Fibroblast of skin of left biceps (primary cell): Measurements from ENCODE around the gene NECTIN4.
"Not testable (repeated sequence)": the region's sequence is repeated elsewhere in the genome, so short reads cannot be mapped to it uniquely, and the experiment has no call there.

Experiments used
- DNase-seq, 2 experiments: peaks; one replicate each; pipeline ENCODE4 v3.0.0-alpha.2; 2013; ENCODE audit warnings: low read depth in 2 of 2

The NECTIN4 gene

GRCh38 chr1:161059293-161059692, 30.1 kb downstream of the NECTIN4 start:
- DNase-seq, result no peak

- DNase-seq, result no peak
Measured at GRCh38 chr1:161054805-161055204, 34.6 kb downstream of the NECTIN4 start.

- DNase-seq, result no peak
Measured at GRCh38 chr1:161054232-161054631, 35.1 kb downstream of the NECTIN4 start.

- no peak for DNase-seq
Measured at GRCh38 chr1:161052899-161053298, 36.5 kb downstream of the NECTIN4 start.

- no peak for DNase-seq
Measured at GRCh38 chr1:161051219-161051618, 38.1 kb downstream of the NECTIN4 start.

GRCh38 chr1:161048949-161049722, 40.2 kb downstream of the NECTIN4 start:
- DNase-seq, result no peak

GRCh38 chr1:161047436-161048420, 41.6 kb downstream of the NECTIN4 start:
- no peak for DNase-seq

GRCh38 chr1:161046605-161047228, 42.6 kb downstream of the NECTIN4 start:
- no peak for DNase-seq

- DNase-seq, result peak; percentile 85 to 86
Measured at GRCh38 chr1:161045736-161046604, 43.4 kb downstream of the NECTIN4 start, which contains the start of gene USF1. Gene USF1, minus strand, starts transcription at chr1:161045977. Its CDS starts 2,702 bp downstream, at chr1:161043275.

GRCh38 chr1:161044908-161045735, 44.2 kb downstream of the NECTIN4 start:
- DNase-seq, result peak in 1 of 2 experiments; percentile 1

- DNase-seq, result no peak
Measured at GRCh38 chr1:161044535-161044907, 44.8 kb downstream of the NECTIN4 start.

GRCh38 chr1:161039546-161039945, 49.8 kb downstream of the NECTIN4 start:
- DNase-seq, result no peak

- no peak for DNase-seq
Measured at GRCh38 chr1:161039154-161039545, 50.2 kb downstream of the NECTIN4 start.

- DNase-seq, result no peak
Measured at GRCh38 chr1:161038523-161039153, 50.7 kb downstream of the NECTIN4 start, which contains the start of gene TSTD1. Gene TSTD1, minus strand, starts transcription at chr1:161038964. Its CDS starts 75 bp downstream, at chr1:161038889.

GRCh38 chr1:161037661-161038522, 51.5 kb downstream of the NECTIN4 start:
- no peak for DNase-seq

- no peak for DNase-seq
Measured at GRCh38 chr1:161033751-161034150, 55.6 kb downstream of the NECTIN4 start.

GRCh38 chr1:161032409-161032808, 56.9 kb downstream of the NECTIN4 start:
- DNase-seq, result no peak

- no peak for DNase-seq
Measured at GRCh38 chr1:161031874-161032273, 57.5 kb downstream of the NECTIN4 start.

GRCh38 chr1:161029466-161029865, 59.9 kb downstream of the NECTIN4 start:
- not testable (repeated sequence) for DNase-seq
